Measurements from ENCODE around the gene FHAD1. TPM values are rescaled to one million over a fixed set of nuclear protein-coding genes. Genes with fewer than 3 reads are reported as not detected.
A peak's percentile ranks its signal among the peaks of the same experiment; 100 is the strongest.

Gene FHAD1
- total and polyA plus RNA-seq, 2 of the 13 experiments (the other 11 are each of a cell fraction or from before 2014, with no cell fraction given): not detected

DNA sequence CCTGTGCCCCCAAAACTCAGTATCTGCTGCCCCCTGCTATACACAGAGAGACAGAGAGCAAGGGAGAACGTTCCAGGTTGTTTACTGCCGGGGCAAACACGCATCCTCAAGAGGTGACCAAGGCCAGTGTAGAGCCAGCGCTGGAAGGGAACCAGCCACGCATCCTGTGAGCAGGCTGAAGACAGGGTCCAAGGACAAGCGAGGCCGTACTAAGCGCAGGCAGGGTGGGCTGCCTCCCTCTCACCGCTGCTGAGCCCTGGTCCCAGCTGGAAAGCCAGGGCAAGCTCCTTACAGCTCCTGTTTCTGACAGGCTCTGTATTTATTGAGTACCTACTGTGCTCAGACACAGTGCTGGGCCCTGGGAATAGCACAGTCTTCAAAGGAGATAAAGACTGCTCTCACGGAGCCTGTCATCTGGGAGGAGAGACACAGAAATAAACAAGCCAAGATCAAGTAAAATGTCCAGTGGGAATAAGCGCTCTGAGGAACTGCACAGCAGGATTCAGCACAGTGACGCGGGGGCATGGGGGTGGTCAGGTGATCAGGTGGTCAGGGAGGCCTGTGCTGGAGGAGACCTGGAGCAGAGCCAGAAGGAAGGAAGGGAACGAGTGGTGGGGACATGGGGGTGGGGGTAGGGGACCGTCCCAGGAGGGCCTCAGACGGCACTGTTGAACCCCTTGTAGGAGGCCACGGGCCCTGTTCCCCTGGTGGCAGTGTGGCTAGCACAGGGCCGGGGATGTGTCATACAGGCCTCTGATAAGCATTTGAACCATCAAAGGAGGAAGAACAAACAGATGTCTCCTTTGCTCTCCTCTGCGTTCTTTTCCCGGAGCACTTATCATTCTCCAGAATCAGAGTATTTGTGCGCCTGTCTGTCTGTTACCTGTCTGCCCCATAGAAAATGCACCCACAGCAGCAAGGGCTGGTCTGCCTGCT lies 124.9 kb downstream of the FHAD1 start (continued):
- TF ChIP-seq, protein P1, sequence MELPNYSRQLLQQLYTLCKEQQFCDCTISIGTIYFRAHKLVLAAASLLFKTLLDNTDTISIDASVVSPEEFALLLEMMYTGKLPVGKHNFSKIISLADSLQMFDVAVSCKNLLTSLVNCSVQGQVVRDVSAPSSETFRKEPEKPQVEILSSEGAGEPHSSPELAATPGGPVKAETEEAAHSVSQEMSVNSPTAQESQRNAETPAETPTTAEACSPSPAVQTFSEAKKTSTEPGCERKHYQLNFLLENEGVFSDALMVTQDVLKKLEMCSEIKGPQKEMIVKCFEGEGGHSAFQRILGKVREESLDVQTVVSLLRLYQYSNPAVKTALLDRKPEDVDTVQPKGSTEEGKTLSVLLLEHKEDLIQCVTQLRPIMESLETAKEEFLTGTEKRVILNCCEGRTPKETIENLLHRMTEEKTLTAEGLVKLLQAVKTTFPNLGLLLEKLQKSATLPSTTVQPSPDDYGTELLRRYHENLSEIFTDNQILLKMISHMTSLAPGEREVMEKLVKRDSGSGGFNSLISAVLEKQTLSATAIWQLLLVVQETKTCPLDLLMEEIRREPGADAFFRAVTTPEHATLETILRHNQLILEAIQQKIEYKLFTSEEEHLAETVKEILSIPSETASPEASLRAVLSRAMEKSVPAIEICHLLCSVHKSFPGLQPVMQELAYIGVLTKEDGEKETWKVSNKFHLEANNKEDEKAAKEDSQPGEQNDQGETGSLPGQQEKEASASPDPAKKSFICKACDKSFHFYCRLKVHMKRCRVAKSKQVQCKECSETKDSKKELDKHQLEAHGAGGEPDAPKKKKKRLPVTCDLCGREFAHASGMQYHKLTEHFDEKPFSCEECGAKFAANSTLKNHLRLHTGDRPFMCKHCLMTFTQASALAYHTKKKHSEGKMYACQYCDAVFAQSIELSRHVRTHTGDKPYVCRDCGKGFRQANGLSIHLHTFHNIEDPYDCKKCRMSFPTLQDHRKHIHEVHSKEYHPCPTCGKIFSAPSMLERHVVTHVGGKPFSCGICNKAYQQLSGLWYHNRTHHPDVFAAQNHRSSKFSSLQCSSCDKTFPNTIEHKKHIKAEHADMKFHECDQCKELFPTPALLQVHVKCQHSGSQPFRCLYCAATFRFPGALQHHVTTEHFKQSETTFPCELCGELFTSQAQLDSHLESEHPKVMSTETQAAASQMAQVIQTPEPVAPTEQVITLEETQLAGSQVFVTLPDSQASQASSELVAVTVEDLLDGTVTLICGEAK (IDR thresholded peaks at IDR 0.05): no peak
- TF ChIP-seq, protein P1 (CRISPR knock-in tag; IDR thresholded peaks at IDR 0.05): no peak
- TF ChIP-seq ZNF333 (CRISPR knock-in tag; IDR thresholded peaks at IDR 0.05; ENCODE audit: borderline replicate concordance): peak; percentile 50; the same call in 1 of the 2 replicates
- TF ChIP-seq ZNF720 (CRISPR knock-in tag; IDR thresholded peaks at IDR 0.05): no peak
- no peak; the same call in 2 of the 3 replicates for TF ChIP-seq MXI1 (IDR thresholded peaks at IDR 0.05; ENCODE audit: borderline replicate concordance, low read depth, low read length)
- TF ChIP-seq, protein P2, sequence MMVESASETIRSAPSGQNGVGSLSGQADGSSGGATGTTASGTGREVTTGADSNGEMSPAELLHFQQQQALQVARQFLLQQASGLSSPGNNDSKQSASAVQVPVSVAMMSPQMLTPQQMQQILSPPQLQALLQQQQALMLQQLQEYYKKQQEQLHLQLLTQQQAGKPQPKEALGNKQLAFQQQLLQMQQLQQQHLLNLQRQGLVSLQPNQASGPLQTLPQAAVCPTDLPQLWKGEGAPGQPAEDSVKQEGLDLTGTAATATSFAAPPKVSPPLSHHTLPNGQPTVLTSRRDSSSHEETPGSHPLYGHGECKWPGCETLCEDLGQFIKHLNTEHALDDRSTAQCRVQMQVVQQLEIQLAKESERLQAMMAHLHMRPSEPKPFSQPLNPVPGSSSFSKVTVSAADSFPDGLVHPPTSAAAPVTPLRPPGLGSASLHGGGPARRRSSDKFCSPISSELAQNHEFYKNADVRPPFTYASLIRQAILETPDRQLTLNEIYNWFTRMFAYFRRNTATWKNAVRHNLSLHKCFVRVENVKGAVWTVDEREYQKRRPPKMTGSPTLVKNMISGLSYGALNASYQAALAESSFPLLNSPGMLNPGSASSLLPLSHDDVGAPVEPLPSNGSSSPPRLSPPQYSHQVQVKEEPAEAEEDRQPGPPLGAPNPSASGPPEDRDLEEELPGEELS (CRISPR knock-in tag; IDR thresholded peaks at IDR 0.05): peak; percentile 31
- TF ChIP-seq ZBTB42 (CRISPR knock-in tag; IDR thresholded peaks at IDR 0.05): 0 out of 2 replicates have a peak, but pooled peaks have one; percentile 15
- TF ChIP-seq ZNF572 (CRISPR knock-in tag; IDR thresholded peaks at IDR 0.05): peak; percentile 74; the same call in 1 of the 2 replicates
- no peak for TF ChIP-seq TEAD3 (CRISPR knock-in tag; optimal IDR thresholded peaks at IDR 0.05; ENCODE audit: borderline replicate concordance)
- TF ChIP-seq ZSCAN22 (CRISPR knock-in tag; IDR thresholded peaks at IDR 0.05): no peak
- no peak for TF ChIP-seq TARDBP (CRISPR knock-in tag; IDR thresholded peaks at IDR 0.05)
- TF ChIP-seq, protein P3, sequence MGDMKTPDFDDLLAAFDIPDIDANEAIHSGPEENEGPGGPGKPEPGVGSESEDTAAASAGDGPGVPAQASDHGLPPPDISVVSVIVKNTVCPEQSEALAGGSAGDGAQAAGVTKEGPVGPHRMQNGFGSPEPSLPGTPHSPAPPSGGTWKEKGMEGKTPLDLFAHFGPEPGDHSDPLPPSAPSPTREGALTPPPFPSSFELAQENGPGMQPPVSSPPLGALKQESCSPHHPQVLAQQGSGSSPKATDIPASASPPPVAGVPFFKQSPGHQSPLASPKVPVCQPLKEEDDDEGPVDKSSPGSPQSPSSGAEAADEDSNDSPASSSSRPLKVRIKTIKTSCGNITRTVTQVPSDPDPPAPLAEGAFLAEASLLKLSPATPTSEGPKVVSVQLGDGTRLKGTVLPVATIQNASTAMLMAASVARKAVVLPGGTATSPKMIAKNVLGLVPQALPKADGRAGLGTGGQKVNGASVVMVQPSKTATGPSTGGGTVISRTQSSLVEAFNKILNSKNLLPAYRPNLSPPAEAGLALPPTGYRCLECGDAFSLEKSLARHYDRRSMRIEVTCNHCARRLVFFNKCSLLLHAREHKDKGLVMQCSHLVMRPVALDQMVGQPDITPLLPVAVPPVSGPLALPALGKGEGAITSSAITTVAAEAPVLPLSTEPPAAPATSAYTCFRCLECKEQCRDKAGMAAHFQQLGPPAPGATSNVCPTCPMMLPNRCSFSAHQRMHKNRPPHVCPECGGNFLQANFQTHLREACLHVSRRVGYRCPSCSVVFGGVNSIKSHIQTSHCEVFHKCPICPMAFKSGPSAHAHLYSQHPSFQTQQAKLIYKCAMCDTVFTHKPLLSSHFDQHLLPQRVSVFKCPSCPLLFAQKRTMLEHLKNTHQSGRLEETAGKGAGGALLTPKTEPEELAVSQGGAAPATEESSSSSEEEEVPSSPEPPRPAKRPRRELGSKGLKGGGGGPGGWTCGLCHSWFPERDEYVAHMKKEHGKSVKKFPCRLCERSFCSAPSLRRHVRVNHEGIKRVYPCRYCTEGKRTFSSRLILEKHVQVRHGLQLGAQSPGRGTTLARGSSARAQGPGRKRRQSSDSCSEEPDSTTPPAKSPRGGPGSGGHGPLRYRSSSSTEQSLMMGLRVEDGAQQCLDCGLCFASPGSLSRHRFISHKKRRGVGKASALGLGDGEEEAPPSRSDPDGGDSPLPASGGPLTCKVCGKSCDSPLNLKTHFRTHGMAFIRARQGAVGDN (CRISPR knock-in tag; IDR thresholded peaks at IDR 0.05): peak; percentile 54
- peak; percentile 66 for TF ChIP-seq TCF7 (IDR thresholded peaks at IDR 0.05; ENCODE audit: low read depth)

All from HepG2 (cell line).